ENCODE measurements around the gene PDE1C. TPM values are rescaled to one million over a fixed set of nuclear protein-coding genes. Genes with fewer than 3 reads are reported as not detected.

The PDE1C gene
- total RNA-seq, 1 donor from 2014 or later: 15.5 TPM

- DNase-seq: no peak
- Histone ChIP-seq H3K27ac (no peak overlapping the region), H3K27me3 (ENCODE audit: low read depth) (no peaks in the 10 kb centered on the region), H3K4me1 (no peaks in the 10 kb centered on the region), H3K4me3 (no peak overlapping the region), H3K36me3 (no peaks in the 10 kb centered on the region), H3K9me3 (no peaks in the 10 kb centered on the region)
- no peak for ATAC-seq
- intact Hi-C loops (cut with DNase I): no loop called here
- no peak for TF ChIP-seq CTCF (IDR thresholded peaks at IDR 0.05)
These were observed 33.6 kb downstream of the PDE1C start for GRCh38 chr7:32036557-32036956.

- no peaks in the 10 kb centered on the region for H3K36me3 ChIP-seq
- no peaks in the 10 kb centered on the region for H3K27me3 ChIP-seq (ENCODE audit: low read depth)
- H3K27ac ChIP-seq: no peak overlapping the region
- no peaks in the 10 kb centered on the region for H3K4me1 ChIP-seq
- ATAC-seq (no peak), DNase-seq (no peak)
- no peak overlapping the region for H3K4me3 ChIP-seq
- no peak for TF ChIP-seq CTCF (IDR thresholded peaks at IDR 0.05)
- intact Hi-C loops (cut with DNase I): no loop called here
- no peaks in the 10 kb centered on the region for H3K9me3 ChIP-seq
These were observed 36.2 kb downstream of the PDE1C start for GRCh38 chr7:32034052-32034451.

GRCh38 chr7:32033006-32033405 is 37.2 kb downstream of the PDE1C start:
- no peaks in the 10 kb centered on the region for H3K4me1 ChIP-seq
- TF ChIP-seq CTCF (IDR thresholded peaks at IDR 0.05): no peak
- intact Hi-C loops (cut with DNase I): no loop called here

GRCh38 chr7:32032211-32032610 is 38.0 kb downstream of the PDE1C start:
- Histone ChIP-seq H3K4me3 (no peak overlapping the region), H3K27me3 (ENCODE audit: low read depth) (no peaks in the 10 kb centered on the region), H3K4me1 (no peaks in the 10 kb centered on the region), H3K36me3 (no peaks in the 10 kb centered on the region), H3K9me3 (no peaks in the 10 kb centered on the region), H3K27ac (no peak overlapping the region)
- DNase-seq: no peak
- intact Hi-C loops (cut with DNase I): no loop called here
- ATAC-seq: no peak
- TF ChIP-seq CTCF (IDR thresholded peaks at IDR 0.05): no peak

More at GRCh38 chr7:32033006-32033405, 37.2 kb downstream of the PDE1C start:
- Histone ChIP-seq H3K36me3 (no peaks in the 10 kb centered on the region), H3K9me3 (no peaks in the 10 kb centered on the region), H3K27ac (no peak overlapping the region), H3K27me3 (ENCODE audit: low read depth) (no peaks in the 10 kb centered on the region), H3K4me3 (no peak overlapping the region)
- DNase-seq: no peak
- ATAC-seq: no peak

- Histone ChIP-seq H3K9me3 (no peaks in the 10 kb centered on the region), H3K4me1 (no peaks in the 10 kb centered on the region), H3K4me3 (no peak overlapping the region), H3K27ac (no peak overlapping the region), H3K27me3 (ENCODE audit: low read depth) (no peaks in the 10 kb centered on the region), H3K36me3 (no peaks in the 10 kb centered on the region)
- DNase-seq: no peak
- intact Hi-C loops (cut with DNase I): no loop called here
- no peak for ATAC-seq
- TF ChIP-seq CTCF (IDR thresholded peaks at IDR 0.05): no peak
These were observed 39.1 kb downstream of the PDE1C start for GRCh38 chr7:32030904-32031692.

Measured in lower lobe of right lung (tissue), 2 donors.